HepG2 (cell line): ENCODE data around the gene CCL13. TPM values are rescaled to one million over a fixed set of nuclear protein-coding genes. Genes with fewer than 3 reads are reported as not detected.

Experiments used
- ATAC-seq: fragments of 200-7000 bp; cut with Tn5 transposase; 3 replicates; pipeline ENCODE4 v1.9.1; 2020; ENCODE audit warnings: mild to moderate bottlenecking, moderate library complexity
- BruUV-seq: library from RNA; stranded (reverse); fragments of 400-500 nt; replicated peaks from 2 replicates; lab custom pipeline; 2021; lab: Mats Ljungman, UMichigan
- CTCF ChIA-PET: fragments of 300-600 bp; formaldehyde crosslinking; extraction: SDS; loops from one replicate; lab custom pipeline; 2021; ENCODE audit warnings: low total read pairs, inconsistent platforms, low intra/inter-chr PET ratio; lab: Yijun Ruan, JAX
- POLR2A ChIA-PET: fragments of 350-600 bp; sonication (Branson Sonifier 250); formaldehyde crosslinking; loops from one replicate; lab custom pipeline; 2020; ENCODE audit warnings: antibody characterized with exemption, inconsistent platforms; lab: Yijun Ruan, JAX
- DNase-seq: peaks from one replicate; pipeline ENCODE4 v3.0.0-alpha.2; 2015; ENCODE audit warnings: low spot score
- FAIRE-seq: peaks from 3 replicates; lab custom pipeline; 2011; peaks lifted over from hg19 to GRCh38; lab: Jason Lieb, UNC
- H2AFZ ChIP-seq: one replicate; pipeline ENCODE4 v1.6.1; 2011; ENCODE audit warnings: low read length, inconsistent platforms
- H3K27ac ChIP-seq: fragments of 300-600 bp; 3 replicates; pipeline ENCODE4 v1.8.0; 2011; ENCODE audit warnings: mixed run types, mild to moderate bottlenecking, mixed read lengths, low read length, inconsistent platforms; ENCODE audit not compliant: insufficient read depth; ENCODE audit errors: extremely low read length
- H3K27me3 ChIP-seq, 2 experiments: fragments of 200-600 bp in 1 of 2; 2 replicates in 1 of 2; 3 replicates in 1 of 2; pipeline versions ENCODE4 v1.6.0 to v1.8.0; 2011; ENCODE audit warnings: low read length in 2 of 2, mild to moderate bottlenecking in 2 of 2, moderate library complexity in 2 of 2, inconsistent platforms in 1 of 2; ENCODE audit not compliant: insufficient read depth in 2 of 2, control insufficient read depth in 1 of 2
- H3K36me3 ChIP-seq, 2 experiments: fragments of 200-600 bp in 1 of 2; replicated peaks in 1 of 2; 2 replicates in 1 of 2; 3 replicates in 1 of 2; pipeline versions ENCODE4 v1.5.1 to v1.8.0; 2011; ENCODE audit warnings: low read length in 2 of 2, inconsistent platforms in 1 of 2; ENCODE audit not compliant: insufficient read depth in 2 of 2, control insufficient read depth in 1 of 2
- H3K4me1 ChIP-seq: 2 replicates; pipeline ENCODE4 v1.5.1; 2012; ENCODE audit warnings: low read length, inconsistent platforms; ENCODE audit not compliant: insufficient read depth
- H3K4me2 ChIP-seq: 2 replicates; pipeline ENCODE4 v1.6.0; 2011; ENCODE audit warnings: low read depth, low read length, inconsistent platforms
- H3K4me3 ChIP-seq, 3 experiments: fragments of 200-600 bp in 1 of 3; sonication (generic), shearing (Covaris generic) in 1 of 3; replicated peaks in 1 of 3; 2 replicates each; pipeline ENCODE4 v1.5.1; 2011 to 2016; ENCODE audit warnings: low read length in 3 of 3, inconsistent platforms in 2 of 3, low read depth in 2 of 3, mild to moderate bottlenecking in 2 of 3, control low read depth in 1 of 3, mixed read lengths in 1 of 3; ENCODE audit not compliant: insufficient read depth in 1 of 3
- H3K79me2 ChIP-seq: one replicate; pipeline ENCODE4 v1.6.1; 2011; ENCODE audit warnings: low read length, inconsistent platforms; ENCODE audit not compliant: insufficient read depth
- H3K9ac ChIP-seq: 2 replicates; pipeline ENCODE4 v1.6.0; 2011; ENCODE audit warnings: mild to moderate bottlenecking, low read depth, low read length, inconsistent platforms; ENCODE audit not compliant: insufficient read depth
- H3K9me3 ChIP-seq: 2 replicates; pipeline ENCODE4 v1.5.1; 2012; ENCODE audit warnings: mild to moderate bottlenecking, low read length
- H4K20me1 ChIP-seq: 2 replicates; pipeline ENCODE4 v1.6.0; 2011; ENCODE audit warnings: inconsistent platforms, mild to moderate bottlenecking, low read length, moderate library complexity; ENCODE audit not compliant: insufficient read depth
- FOXK1 ChIP-seq: sonication (generic); formaldehyde crosslinking; IDR thresholded peaks from 2 replicates; pipeline ENCODE4 v1.4.0; 2020; ENCODE audit warnings: low read depth, missing genetic modification reagents, borderline replicate concordance
- MEIS1 ChIP-seq: sonication (generic); formaldehyde crosslinking; IDR thresholded peaks from 2 replicates; pipeline ENCODE4 v1.9.0; 2021; ENCODE audit warnings: mild to moderate bottlenecking, missing genetic modification reagents, moderate library complexity, borderline replicate concordance
- PATZ1 ChIP-seq: sonication (generic); formaldehyde crosslinking; IDR thresholded peaks from 2 replicates; pipeline ENCODE4 v1.4.0; 2020; ENCODE audit warnings: missing genetic modification reagents
- STAT5B ChIP-seq: sonication (generic); formaldehyde crosslinking; IDR thresholded peaks from 2 replicates; pipeline ENCODE4 v1.4.0; 2020; ENCODE audit warnings: missing genetic modification reagents
- TBX2 ChIP-seq: sonication (generic); formaldehyde crosslinking; IDR thresholded peaks from 2 replicates; pipeline ENCODE4 v1.5.0; 2020; ENCODE audit warnings: missing genetic modification reagents, mild to moderate bottlenecking, borderline replicate concordance
- TEAD2 ChIP-seq: sonication (generic); formaldehyde crosslinking; IDR thresholded peaks from 2 replicates; pipeline ENCODE4 v1.9.0; 2021; ENCODE audit warnings: missing genetic modification reagents
- ZNF383 ChIP-seq: sonication (generic); formaldehyde crosslinking; IDR thresholded peaks from 2 replicates; pipeline ENCODE4 v1.4.0; 2020; ENCODE audit warnings: missing genetic modification reagents, mild to moderate bottlenecking, borderline replicate concordance
- ZSCAN20 ChIP-seq: sonication (generic); formaldehyde crosslinking; IDR thresholded peaks from 2 replicates; pipeline ENCODE4 v1.4.0; 2020; ENCODE audit warnings: missing genetic modification reagents, mild to moderate bottlenecking, borderline replicate concordance
- WGBS: methylation state at CpG from one replicate; pipeline ENCODE4 v1.1.6; 2017; ENCODE audit warnings: low lambda C conversion rate; 5-methylcytosine and 5-hydroxymethylcytosine counted together
- in situ Hi-C: cut with HindIII; loops from 2 replicates; pipeline ENCODE4 v1.10.0; 2017; ENCODE audit warnings: low pct_unique_long_range_greater_than_20kb; ENCODE audit not compliant: extremely low pct_ligation_motif_present
- intact Hi-C: fragments of 100-400 bp; cut with micrococcal nuclease; formaldehyde crosslinking; loops from one replicate; pipeline ENCODE4 v1.10.0; 2022; ENCODE audit not compliant: unreplicated experiment
- polyA plus RNA-seq, 8 experiments: library from polyadenylated mRNA; depleted of rRNA in 3 of 8; stranded (reverse) in 7 of 8; unstranded in 1 of 8; fragments of >200 nt; fragmentation: Illumina TruSeq in 4 of 8; extraction: Trizol in 4 of 8; gene quantifications; 2 replicates each; pipeline versions ENCODE4 v1.2.1 to v1.2.3, GENCODE V29; 2011 to 2016; ENCODE audit warnings: low read depth in 4 of 8, missing spikeins in 1 of 8, mixed read lengths in 1 of 8; ENCODE audit not compliant: insufficient read depth in 1 of 8
- total RNA-seq, 5 experiments: library from RNA; depleted of rRNA; stranded (reverse); fragments of >200 nt; fragmentation: Illumina TruSeq; extraction: Trizol; gene quantifications; 2 replicates each; pipeline ENCODE4 v1.2.3, GENCODE V29; 2016; ENCODE audit warnings: low read depth in 1 of 5

CCL13 gene
- total and polyA plus RNA-seq, 2 of the 13 experiments (the other 11 are each of a cell fraction or from before 2014, with no cell fraction given): not detected

- no peak overlapping the region for H3K4me3 ChIP-seq
- no peak for TF ChIP-seq TEAD2 (CRISPR knock-in tag)
- no peak for TF ChIP-seq MEIS1 (CRISPR knock-in tag)
- TF ChIP-seq ZNF383 (CRISPR knock-in tag): no peak
- TF ChIP-seq STAT5B: no peak
- no peak for TF ChIP-seq PATZ1 (CRISPR knock-in tag)
- no peak for TF ChIP-seq FOXK1 (CRISPR knock-in tag)
- no peak for TF ChIP-seq ZSCAN20 (CRISPR knock-in tag)
- no peak for TF ChIP-seq TBX2 (CRISPR knock-in tag)
- WGBS: 29% methylated on average over 9 of the region's 9 CpGs
- H3K79me2 ChIP-seq: no peaks in the 10 kb centered on the region
- CTCF ChIA-PET: no interaction called here
- no peak overlapping the region for H3K9ac ChIP-seq
- DNase-seq: no peak
- peaks cover 0 to 4% of the 10 kb centered on the region in 2 experiments; a peak in 1 of 5 replicates for H3K27me3 ChIP-seq
- no peak for ATAC-seq
- H3K27ac ChIP-seq: no peak overlapping the region
- H3K4me2 ChIP-seq: no peak overlapping the region
- POLR2A ChIA-PET: no interaction called here
- no TSS peak for BruUV-seq
- no peaks in the 10 kb centered on the region for H3K4me1 ChIP-seq
- in situ Hi-C loops (no loop called here), intact Hi-C loops (no loop called here)
- FAIRE-seq: no peak
- no peak overlapping the region for H2AFZ ChIP-seq
- no peaks in the 10 kb centered on the region for H3K36me3 ChIP-seq
- no peaks in the 10 kb centered on the region for H4K20me1 ChIP-seq
- no peaks in the 10 kb centered on the region for H3K9me3 ChIP-seq
These were observed 28.7 kb downstream of the CCL13 start for GRCh38 chr17:34384822-34385605.
